ENCODE results near the gene ZBTB45. TPM values are rescaled to one million over a fixed set of nuclear protein-coding genes. Genes with fewer than 3 reads are reported as not detected.

ZBTB45 gene
- total and polyA plus RNA-seq, 9 of the 15 experiments (the other 6 are each of a cell fraction or from before 2014, with no cell fraction given) = 0.08 to 16.1 (median 1.8) TPM

- TF ChIP-seq HOMEZ (CRISPR knock-in tag; IDR thresholded peaks at IDR 0.05) = no peak
- TF ChIP-seq ZFX (CRISPR knock-in tag; IDR thresholded peaks at IDR 0.05) = no peak
- TF ChIP-seq RBBP5 (IDR thresholded peaks at IDR 0.05; ENCODE audit: borderline replicate concordance, insufficient read depth, low read length, poor library complexity, severe bottlenecking) = no peak
- TF ChIP-seq FUS (optimal IDR thresholded peaks at IDR 0.05; ENCODE audit: low read depth, low read length) = no peak
- TF ChIP-seq CSDE1 (IDR thresholded peaks at IDR 0.05) = no peak
- TF ChIP-seq CLOCK (CRISPR knock-in tag; IDR thresholded peaks at IDR 0.05; ENCODE audit: borderline replicate concordance) = no peak
- no peak for TF ChIP-seq PTBP1 (IDR thresholded peaks at IDR 0.05; ENCODE audit: low read depth, low read length)
- TF ChIP-seq ZBTB34 (CRISPR knock-in tag; IDR thresholded peaks at IDR 0.05) = no peak
- no peak for TF ChIP-seq ZNF507 (tag; conservative IDR thresholded peaks at IDR 0.05)
- TF ChIP-seq ZBTB26 (CRISPR knock-in tag; IDR thresholded peaks at IDR 0.05) = no peak
- TF ChIP-seq MED1 (CRISPR knock-in tag; IDR thresholded peaks at IDR 0.05; ENCODE audit: borderline replicate concordance) = no peak
These were observed 35.8 kb downstream of the ZBTB45 start (continued) for GRCh38 chr19:58483776-58484175.

All from K562 (cell line).